ENCODE results near the gene OSBPL9.
"Not testable (repeated sequence)": the region's sequence is repeated elsewhere in the genome, so short reads cannot be mapped to it uniquely, and the experiment has no call there.

The OSBPL9 gene

DNA sequence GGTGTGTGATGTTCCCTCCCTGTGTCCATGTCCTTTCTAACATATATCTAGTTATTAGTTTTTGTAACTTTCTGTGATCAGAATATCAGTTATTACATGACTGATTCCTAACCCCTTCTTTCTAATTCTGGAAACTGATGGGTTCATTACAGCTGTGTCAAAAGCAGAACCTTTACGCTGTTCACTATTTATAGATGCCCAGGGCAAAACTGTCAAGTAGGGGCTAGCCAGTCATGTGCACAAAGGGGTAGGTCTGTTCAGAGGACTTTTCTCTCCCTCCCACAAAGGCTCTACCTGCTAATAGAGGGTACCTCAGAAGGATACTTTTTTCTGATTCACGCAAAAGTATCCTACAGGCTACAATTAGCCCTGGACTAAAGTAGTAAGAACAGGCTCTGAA, 182.5 kb downstream of the OSBPL9 start:
- no peak for DNase-seq

DNA sequence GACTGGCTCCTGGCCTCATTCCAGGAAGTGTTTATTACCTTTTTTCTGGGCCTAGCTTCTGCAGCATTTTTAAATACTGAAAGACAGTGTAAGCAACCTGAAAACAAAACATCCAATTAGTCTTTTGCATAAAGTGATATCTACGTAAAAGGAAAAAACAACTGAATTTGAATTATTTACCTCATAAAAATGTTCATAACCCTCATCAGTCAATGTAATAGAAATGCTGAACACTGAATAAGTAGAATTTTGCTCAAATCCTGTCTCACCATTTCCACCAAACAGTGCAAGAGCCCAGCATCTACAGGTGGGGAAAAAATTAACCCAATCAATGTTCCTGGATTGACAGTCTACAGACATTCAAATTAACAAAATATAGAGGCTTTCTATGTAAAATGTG, 197.6 kb downstream of the OSBPL9 start:
- DNase-seq: no peak

DNA sequence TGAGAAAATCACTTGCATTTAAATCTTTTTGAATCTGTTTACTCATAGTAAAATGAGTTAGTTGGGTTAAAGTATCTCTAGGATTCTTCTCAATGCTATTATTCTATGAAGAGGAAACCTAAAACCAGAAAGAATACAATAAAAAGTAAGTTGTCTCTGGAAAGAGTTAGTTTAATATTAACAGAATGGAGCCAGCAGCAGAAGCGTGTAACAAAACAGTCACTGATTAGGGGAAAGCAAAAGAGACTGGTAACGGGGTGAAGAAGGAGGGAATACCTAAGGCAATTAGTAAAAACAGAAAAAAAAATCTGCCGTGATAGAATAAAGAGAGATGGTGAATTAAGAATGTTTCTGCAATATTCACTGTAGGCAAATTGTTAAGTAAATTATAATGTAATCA, 201.6 kb downstream of the OSBPL9 start:
- DNase-seq: no peak

DNA sequence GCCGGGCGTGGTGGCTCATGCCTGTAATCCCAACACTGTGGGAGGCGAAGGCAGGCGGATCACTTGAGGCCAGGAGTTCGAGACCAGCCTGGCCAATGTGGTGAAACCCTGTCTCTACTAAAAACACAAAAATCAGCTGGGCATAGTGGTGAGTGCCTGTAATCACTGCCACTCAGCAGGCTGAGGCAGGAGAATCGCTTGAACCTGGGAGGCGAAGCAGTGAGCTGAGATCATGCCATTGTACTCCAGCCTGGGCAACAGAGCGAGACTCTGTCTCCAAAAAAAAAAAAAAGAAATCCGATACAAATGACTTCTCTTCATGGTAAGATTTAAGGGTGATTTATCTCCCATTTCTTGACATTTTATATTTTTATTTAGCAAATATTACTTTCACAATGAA, 202.1 kb downstream of the OSBPL9 start:
- not testable (repeated sequence) for DNase-seq

DNA sequence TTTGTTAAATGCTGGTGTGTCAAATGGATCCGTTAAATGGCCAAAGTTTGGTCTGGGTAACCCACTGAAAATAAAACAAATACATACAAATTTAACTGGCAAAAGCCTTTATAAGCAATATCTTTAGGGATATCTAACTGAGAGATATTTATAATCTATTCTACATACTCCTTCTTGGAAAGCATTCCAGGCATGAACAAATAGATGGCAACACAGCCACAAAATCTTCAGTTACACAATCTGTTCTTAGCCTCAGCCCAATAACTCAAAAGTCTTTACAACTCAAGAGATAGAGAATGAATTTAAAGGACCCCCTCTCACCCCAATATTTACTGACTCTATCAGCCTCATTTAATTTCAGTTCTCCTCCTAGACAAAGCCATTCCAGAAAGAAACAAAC, 202.9 kb downstream of the OSBPL9 start:
- no peak for DNase-seq

DNA sequence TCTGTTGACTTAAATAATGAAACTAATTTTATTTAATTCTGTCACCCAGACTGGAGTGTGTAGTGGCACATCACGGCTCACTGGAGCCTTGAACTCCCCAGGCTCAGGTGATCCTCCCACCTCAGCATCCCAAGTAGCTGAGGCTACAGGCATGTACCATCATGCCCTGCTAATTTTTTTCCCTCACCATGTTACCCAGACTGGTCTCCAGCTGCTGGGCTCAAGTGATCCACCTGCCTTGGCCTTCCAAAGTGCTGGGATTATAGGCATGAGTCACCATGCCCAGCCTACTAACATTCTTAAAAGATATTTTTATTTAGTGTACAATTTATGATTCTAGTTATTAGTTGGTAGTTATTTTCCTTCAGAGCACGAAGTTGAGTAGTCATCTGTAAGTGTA, 212.2 kb downstream of the OSBPL9 start:
- DNase-seq: no peak

DNA sequence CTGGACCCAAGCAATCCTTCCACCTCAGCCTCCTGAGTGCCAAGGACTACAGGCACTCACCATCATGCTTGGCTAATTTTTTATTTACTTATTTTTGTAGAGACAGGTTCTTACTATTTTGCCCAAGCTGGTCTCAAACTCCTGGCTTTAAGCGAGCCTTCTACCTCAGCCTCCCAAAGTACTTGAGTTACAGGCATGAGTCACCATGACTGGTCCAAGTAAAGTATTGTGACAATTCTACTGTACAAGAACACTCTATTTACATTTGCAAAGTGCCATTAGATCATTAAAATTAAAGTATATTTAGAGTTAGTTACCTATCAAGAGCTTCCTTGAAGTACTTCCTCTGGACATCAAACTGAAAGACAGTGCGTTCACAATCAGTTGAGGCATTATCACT, 216.8 kb downstream of the OSBPL9 start:
- DNase-seq: no peak

DNA sequence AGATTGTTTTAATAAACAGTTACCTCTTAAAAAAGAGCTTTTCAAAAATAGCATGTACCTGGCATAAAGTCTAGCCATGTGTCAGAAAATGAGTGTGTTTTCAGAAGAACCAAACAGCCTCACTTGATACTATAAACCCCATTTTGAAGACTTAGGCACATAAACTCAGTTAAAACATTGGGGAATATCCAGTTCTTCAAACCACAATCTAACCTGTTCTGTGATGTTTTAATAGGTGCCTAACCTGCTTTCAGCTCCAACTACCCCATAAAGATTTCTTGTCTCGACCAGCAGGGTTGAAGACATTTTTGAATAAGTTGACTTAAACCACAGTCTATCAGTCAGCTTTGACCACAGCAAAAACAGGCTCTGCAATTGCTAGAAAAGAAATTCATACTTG, 220.4 kb downstream of the OSBPL9 start:
- no peak for DNase-seq
